ENCODE measurements around the gene CAPN11.

DNA sequence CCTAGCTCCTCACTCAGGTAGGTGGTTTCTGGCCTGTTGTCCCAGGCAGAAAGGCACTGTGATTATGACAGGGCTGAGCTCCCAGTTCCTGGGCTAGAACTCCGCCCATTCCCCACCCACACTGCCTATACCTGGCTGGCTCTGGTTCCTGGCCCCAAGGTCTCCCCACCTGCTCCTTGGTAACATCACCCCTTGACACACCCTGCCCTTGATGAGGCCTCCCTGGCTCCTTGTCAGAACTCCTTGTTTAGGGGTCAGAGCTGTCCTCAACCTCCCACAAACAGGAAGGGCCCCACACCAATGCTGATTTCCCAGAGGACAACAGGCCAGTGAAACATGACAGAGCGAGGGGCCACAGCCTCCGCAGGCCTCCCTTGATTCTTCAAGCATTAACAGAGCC lies 42.6 kb downstream of the CAPN11 start:
- TF ChIP-seq, protein P1, sequence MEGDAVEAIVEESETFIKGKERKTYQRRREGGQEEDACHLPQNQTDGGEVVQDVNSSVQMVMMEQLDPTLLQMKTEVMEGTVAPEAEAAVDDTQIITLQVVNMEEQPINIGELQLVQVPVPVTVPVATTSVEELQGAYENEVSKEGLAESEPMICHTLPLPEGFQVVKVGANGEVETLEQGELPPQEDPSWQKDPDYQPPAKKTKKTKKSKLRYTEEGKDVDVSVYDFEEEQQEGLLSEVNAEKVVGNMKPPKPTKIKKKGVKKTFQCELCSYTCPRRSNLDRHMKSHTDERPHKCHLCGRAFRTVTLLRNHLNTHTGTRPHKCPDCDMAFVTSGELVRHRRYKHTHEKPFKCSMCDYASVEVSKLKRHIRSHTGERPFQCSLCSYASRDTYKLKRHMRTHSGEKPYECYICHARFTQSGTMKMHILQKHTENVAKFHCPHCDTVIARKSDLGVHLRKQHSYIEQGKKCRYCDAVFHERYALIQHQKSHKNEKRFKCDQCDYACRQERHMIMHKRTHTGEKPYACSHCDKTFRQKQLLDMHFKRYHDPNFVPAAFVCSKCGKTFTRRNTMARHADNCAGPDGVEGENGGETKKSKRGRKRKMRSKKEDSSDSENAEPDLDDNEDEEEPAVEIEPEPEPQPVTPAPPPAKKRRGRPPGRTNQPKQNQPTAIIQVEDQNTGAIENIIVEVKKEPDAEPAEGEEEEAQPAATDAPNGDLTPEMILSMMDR (IDR thresholded peaks at IDR 0.05) = no peak
- TF ChIP-seq POLR2A (IDR thresholded peaks at IDR 0.05) = no peak

Data from thyroid gland (tissue), 4 donors.